Skeletal muscle satellite cell (primary cell): Measurements from ENCODE around the gene CACNA2D3.

Experiments
- H3K27me3 ChIP-seq: 2 replicates; pipeline ENCODE4 v1.7.0; 2013; ENCODE audit warnings: low read length; ENCODE audit not compliant: control insufficient read depth, insufficient read depth
- H3K36me3 ChIP-seq: 2 replicates; pipeline ENCODE4 v1.7.0; 2013; ENCODE audit warnings: mild to moderate bottlenecking, control low read depth, low read length; ENCODE audit not compliant: insufficient read depth
- H3K4me1 ChIP-seq: 2 replicates; pipeline ENCODE4 v1.7.0; 2013; ENCODE audit warnings: low read length; ENCODE audit not compliant: control insufficient read depth, insufficient read depth
- H3K4me2 ChIP-seq: 2 replicates; pipeline ENCODE4 v1.7.0; 2013; ENCODE audit warnings: mild to moderate bottlenecking, low read length
- H3K4me3 ChIP-seq: 2 replicates; pipeline ENCODE4 v1.7.0; 2013; ENCODE audit warnings: low read length
- H3K9ac ChIP-seq: 2 replicates; pipeline ENCODE4 v1.7.0; 2013; ENCODE audit warnings: mild to moderate bottlenecking, low read depth, low read length, moderate library complexity
- H3K9me3 ChIP-seq: replicated peaks from 2 replicates; pipeline ENCODE4 v1.7.0; 2013; ENCODE audit warnings: mild to moderate bottlenecking, control low read depth, low read length

The CACNA2D3 gene

GRCh38 chr3:54131026-54131605 lies 8.8 kb downstream of the CACNA2D3 start:
- no peaks in the 10 kb centered on the region for H3K27me3 ChIP-seq
- H3K4me2 ChIP-seq: no peak overlapping the region
- no peak overlapping the region for H3K4me3 ChIP-seq
- no peak overlapping the region for H3K9ac ChIP-seq
- H3K9me3 ChIP-seq: no peaks in the 10 kb centered on the region
- H3K36me3 ChIP-seq: no peaks in the 10 kb centered on the region
- no peaks in the 10 kb centered on the region for H3K4me1 ChIP-seq

DNA sequence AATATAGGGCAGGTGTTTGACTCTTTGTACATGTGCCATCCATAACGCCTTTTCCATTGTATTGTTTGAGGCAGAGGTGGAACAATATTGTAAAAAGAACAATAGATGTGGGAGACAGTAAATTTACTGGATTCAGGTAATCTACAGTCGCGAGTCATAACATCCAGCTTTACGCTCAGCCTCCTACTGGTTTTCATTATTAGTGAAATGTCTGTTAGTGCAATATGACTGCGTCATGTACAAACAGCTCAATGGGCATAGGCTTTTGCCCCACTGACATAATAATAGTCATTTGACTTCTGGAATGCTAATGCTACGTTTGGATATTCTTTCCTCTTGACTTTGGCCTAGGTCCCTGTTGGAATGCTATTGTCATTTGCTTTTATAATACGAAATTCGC lies 9.5 kb downstream of the CACNA2D3 start:
- no peaks in the 10 kb centered on the region for H3K27me3 ChIP-seq
- no peaks in the 10 kb centered on the region for H3K4me1 ChIP-seq
- no peaks in the 10 kb centered on the region for H3K36me3 ChIP-seq
- no peak overlapping the region for H3K9ac ChIP-seq
- no peak overlapping the region for H3K4me3 ChIP-seq
- no peaks in the 10 kb centered on the region for H3K9me3 ChIP-seq
- H3K4me2 ChIP-seq: no peak overlapping the region

GRCh38 chr3:54132685-54133084 lies 10.3 kb downstream of the CACNA2D3 start:
- no peaks in the 10 kb centered on the region for H3K9me3 ChIP-seq
- no peaks in the 10 kb centered on the region for H3K4me1 ChIP-seq
- no peak overlapping the region for H3K4me3 ChIP-seq
- no peak overlapping the region for H3K4me2 ChIP-seq
- H3K36me3 ChIP-seq: no peaks in the 10 kb centered on the region
- H3K9ac ChIP-seq: no peak overlapping the region
- H3K27me3 ChIP-seq: no peaks in the 10 kb centered on the region

DNA sequence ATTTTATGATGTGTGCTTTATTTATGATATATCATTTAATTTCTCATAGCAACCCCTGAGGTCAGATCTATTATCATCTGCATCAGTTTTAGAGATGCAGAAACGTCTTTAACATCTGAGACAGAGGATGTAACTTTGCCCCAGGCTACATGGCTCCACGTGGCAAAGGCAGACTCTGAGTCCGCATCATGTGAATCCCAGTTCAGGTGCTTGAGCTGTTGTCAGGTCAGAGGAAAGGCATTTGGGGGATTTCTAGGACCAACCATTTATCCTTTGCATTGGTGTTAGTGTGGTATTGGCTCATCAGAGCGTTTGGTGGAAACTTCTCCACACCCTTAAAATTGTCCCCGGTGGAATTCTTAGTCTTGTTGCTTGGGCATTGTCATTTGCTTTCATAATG lies 10.8 kb downstream of the CACNA2D3 start:
- Histone ChIP-seq H3K4me3 (no peak overlapping the region), H3K4me1 (no peaks in the 10 kb centered on the region), H3K4me2 (no peak overlapping the region), H3K36me3 (no peaks in the 10 kb centered on the region), H3K9me3 (no peaks in the 10 kb centered on the region), H3K27me3 (no peaks in the 10 kb centered on the region), H3K9ac (no peak overlapping the region)

- H3K4me2 ChIP-seq: no peak overlapping the region
- no peaks in the 10 kb centered on the region for H3K36me3 ChIP-seq
- no peaks in the 10 kb centered on the region for H3K9me3 ChIP-seq
- H3K4me1 ChIP-seq: no peaks in the 10 kb centered on the region
- H3K9ac ChIP-seq: no peak overlapping the region
- no peak overlapping the region for H3K4me3 ChIP-seq
- no peaks in the 10 kb centered on the region for H3K27me3 ChIP-seq
Measured at GRCh38 chr3:54134155-54134554, 11.8 kb downstream of the CACNA2D3 start.

- Histone ChIP-seq H3K27me3 (no peaks in the 10 kb centered on the region), H3K36me3 (no peaks in the 10 kb centered on the region), H3K9ac (no peak overlapping the region), H3K4me1 (no peaks in the 10 kb centered on the region), H3K9me3 (no peaks in the 10 kb centered on the region), H3K4me2 (no peak overlapping the region), H3K4me3 (no peak overlapping the region)
Measured at GRCh38 chr3:54134713-54135112, 12.4 kb downstream of the CACNA2D3 start.

- Histone ChIP-seq H3K4me2 (no peak overlapping the region), H3K9me3 (no peaks in the 10 kb centered on the region), H3K9ac (no peak overlapping the region), H3K27me3 (no peaks in the 10 kb centered on the region), H3K4me1 (no peaks in the 10 kb centered on the region), H3K4me3 (no peak overlapping the region), H3K36me3 (no peaks in the 10 kb centered on the region)
Measured at GRCh38 chr3:54137311-54137710, 15.0 kb downstream of the CACNA2D3 start.

DNA sequence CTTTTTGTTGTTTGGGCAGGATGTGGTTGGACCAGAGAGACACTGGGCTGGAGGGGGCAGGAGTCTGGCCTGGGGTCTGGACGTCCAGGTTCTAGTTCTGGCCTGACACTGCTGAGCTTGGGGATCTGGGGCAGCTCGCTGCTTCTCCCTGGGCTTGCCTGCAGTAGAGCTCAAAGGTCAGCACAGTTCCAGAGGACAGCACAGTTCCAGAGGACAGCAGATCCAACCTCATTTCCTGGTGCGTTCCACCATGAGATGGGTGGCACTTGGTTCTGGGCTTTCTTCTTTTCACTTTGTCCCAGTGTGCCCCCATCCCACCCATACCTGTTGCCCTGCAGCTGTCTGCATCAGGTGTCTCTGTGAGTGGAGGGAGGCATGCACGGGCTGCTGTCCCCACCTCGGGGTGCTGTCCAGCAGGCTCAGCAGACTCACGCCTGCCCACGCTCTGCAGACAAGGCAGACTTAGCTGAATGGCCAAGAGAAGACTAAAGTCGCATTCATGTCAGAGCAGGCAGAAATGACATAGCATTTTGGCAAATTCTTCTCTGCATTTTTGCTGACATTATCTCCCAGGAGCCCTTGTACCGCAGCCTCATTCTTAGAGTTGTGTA lies 16.7 kb downstream of the CACNA2D3 start:
- Histone ChIP-seq H3K9me3 (no peaks in the 10 kb centered on the region), H3K4me2 (no peak overlapping the region), H3K36me3 (no peaks in the 10 kb centered on the region), H3K27me3 (peaks cover 2% of the 10 kb centered on the region), H3K9ac (no peak overlapping the region), H3K4me1 (no peaks in the 10 kb centered on the region), H3K4me3 (no peak overlapping the region)

DNA sequence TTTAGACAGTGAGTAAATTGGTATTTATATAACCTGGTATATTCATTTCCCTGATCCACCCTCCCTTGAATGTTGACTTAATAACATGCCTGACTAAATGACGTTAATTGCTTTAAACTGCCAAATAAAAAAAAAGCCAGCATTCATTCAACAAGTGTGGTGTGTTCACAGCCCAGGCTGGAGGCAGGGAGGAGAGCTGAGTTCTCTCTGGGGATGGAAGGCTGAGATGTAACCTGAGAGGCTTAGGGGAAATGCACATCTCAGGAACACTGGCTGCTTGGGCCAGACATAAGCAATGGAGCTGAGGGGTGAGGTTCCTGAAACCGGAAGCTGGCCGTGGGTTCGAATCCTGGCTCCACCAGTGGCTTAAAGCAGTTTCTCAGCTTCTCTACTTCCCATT lies 17.3 kb downstream of the CACNA2D3 start:
- no peaks in the 10 kb centered on the region for H3K36me3 ChIP-seq
- no peak overlapping the region for H3K4me3 ChIP-seq
- H3K4me1 ChIP-seq: no peaks in the 10 kb centered on the region
- no peak overlapping the region for H3K9ac ChIP-seq
- H3K4me2 ChIP-seq: no peak overlapping the region
- H3K9me3 ChIP-seq: no peaks in the 10 kb centered on the region
- H3K27me3 ChIP-seq: peaks cover 5% of the 10 kb centered on the region

- Histone ChIP-seq H3K27me3 (peaks cover 5% of the 10 kb centered on the region), H3K36me3 (no peaks in the 10 kb centered on the region), H3K9ac (no peak overlapping the region), H3K4me3 (no peak overlapping the region), H3K9me3 (no peaks in the 10 kb centered on the region), H3K4me1 (no peaks in the 10 kb centered on the region), H3K4me2 (no peak overlapping the region)
Measured at GRCh38 chr3:54144284-54144683, 21.9 kb downstream of the CACNA2D3 start.

- no peaks in the 10 kb centered on the region for H3K36me3 ChIP-seq
- peaks cover 5% of the 10 kb centered on the region for H3K27me3 ChIP-seq
- no peak overlapping the region for H3K4me3 ChIP-seq
- H3K4me1 ChIP-seq: no peaks in the 10 kb centered on the region
- H3K9ac ChIP-seq: no peak overlapping the region
- H3K9me3 ChIP-seq: no peaks in the 10 kb centered on the region
- H3K4me2 ChIP-seq: no peak overlapping the region
Measured at GRCh38 chr3:54146506-54147239, 24.3 kb downstream of the CACNA2D3 start.
